ENCODE results near the gene TNPO1.

Gene TNPO1

GRCh38 chr5:72817076-72817481 lies 618 bp downstream of the TNPO1 start:
- peak overlapping the region; percentile 82 for H3K4me3 ChIP-seq (ENCODE audit: control insufficient read depth, low read depth, low read length)
- DNase-seq (ENCODE audit: low read depth) = no peak
- no peak for TF ChIP-seq CTCF (IDR thresholded peaks at IDR 0.05; ENCODE audit: control insufficient read depth, insufficient read depth, low read depth, low read length, missing control alignments)

GRCh38 chr5:72817671-72818266 lies 1.3 kb downstream of the TNPO1 start:
- H3K4me3 ChIP-seq (ENCODE audit: control insufficient read depth, low read depth, low read length) = peak overlapping the region; percentile 82
- no peak for DNase-seq (ENCODE audit: low read depth)
- TF ChIP-seq CTCF (IDR thresholded peaks at IDR 0.05; ENCODE audit: control insufficient read depth, insufficient read depth, low read depth, low read length, missing control alignments) = no peak

GRCh38 chr5:72818866-72819534 lies 2.5 kb downstream of the TNPO1 start:
- TF ChIP-seq CTCF (IDR thresholded peaks at IDR 0.05; ENCODE audit: control insufficient read depth, insufficient read depth, low read depth, low read length, missing control alignments) = peak; percentile 80
- peak overlapping the region; percentile 82 for H3K4me3 ChIP-seq (ENCODE audit: control insufficient read depth, low read depth, low read length)
- no peak for DNase-seq (ENCODE audit: low read depth)

- TF ChIP-seq CTCF (IDR thresholded peaks at IDR 0.05; ENCODE audit: control insufficient read depth, insufficient read depth, low read depth, low read length, missing control alignments) = no peak
- no peak overlapping the region for H3K4me3 ChIP-seq (ENCODE audit: control insufficient read depth, low read depth, low read length)
- no peak for DNase-seq (ENCODE audit: low read depth)
Observed at GRCh38 chr5:72821776-72822175, 5.3 kb downstream of the TNPO1 start.

- no peak for TF ChIP-seq CTCF (IDR thresholded peaks at IDR 0.05; ENCODE audit: control insufficient read depth, insufficient read depth, low read depth, low read length, missing control alignments)
- no peak for DNase-seq (ENCODE audit: low read depth)
- no peak overlapping the region for H3K4me3 ChIP-seq (ENCODE audit: control insufficient read depth, low read depth, low read length)
Observed at GRCh38 chr5:72822944-72823343, 6.5 kb downstream of the TNPO1 start.

GRCh38 chr5:72829707-72830106 lies 13.2 kb downstream of the TNPO1 start:
- no peak overlapping the region for H3K4me3 ChIP-seq (ENCODE audit: control insufficient read depth, low read depth, low read length)
- DNase-seq (ENCODE audit: low read depth) = no peak
- TF ChIP-seq CTCF (IDR thresholded peaks at IDR 0.05; ENCODE audit: control insufficient read depth, insufficient read depth, low read depth, low read length, missing control alignments) = no peak

Data from AG09309 (cell line).